ENCODE results near the gene DUS4L.
"Not testable (repeated sequence)": the region's sequence is repeated elsewhere in the genome, so short reads cannot be mapped to it uniquely, and the experiment has no call there.

DUS4L gene

DNA sequence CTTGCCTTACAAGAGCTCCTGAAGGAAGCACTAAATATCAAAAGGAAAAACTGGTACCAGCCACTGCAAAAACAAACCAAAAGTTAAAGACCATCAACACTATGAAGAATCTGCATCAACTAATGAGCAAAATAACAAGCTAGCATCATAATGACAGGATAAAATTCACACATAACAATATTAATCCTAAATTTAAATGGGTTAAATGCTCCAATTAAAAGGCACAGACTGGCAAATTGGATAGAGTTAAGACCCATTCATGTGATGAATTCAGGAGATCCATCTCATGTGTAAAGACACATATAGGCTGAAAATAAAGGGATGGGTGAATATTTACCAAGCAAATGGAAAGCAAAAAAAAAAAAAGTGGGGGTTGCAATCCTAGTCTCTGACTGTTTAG, 29.6 kb upstream of the DUS4L start:
- DNase-seq, result no peak
- H3K27ac Mint-ChIP-seq, result no peak overlapping the region
- no peak overlapping the region for H3K4me3 Mint-ChIP-seq
- H3K36me3 Mint-ChIP-seq (ENCODE audit: low read depth), result peaks cover 73% of the 10 kb centered on the region
- no peaks in the 10 kb centered on the region for H3K27me3 Mint-ChIP-seq (ENCODE audit: low read depth, poor library complexity)
- H3K9me3 Mint-ChIP-seq, result peaks cover 40% of the 10 kb centered on the region
- TF ChIP-seq, protein P1, sequence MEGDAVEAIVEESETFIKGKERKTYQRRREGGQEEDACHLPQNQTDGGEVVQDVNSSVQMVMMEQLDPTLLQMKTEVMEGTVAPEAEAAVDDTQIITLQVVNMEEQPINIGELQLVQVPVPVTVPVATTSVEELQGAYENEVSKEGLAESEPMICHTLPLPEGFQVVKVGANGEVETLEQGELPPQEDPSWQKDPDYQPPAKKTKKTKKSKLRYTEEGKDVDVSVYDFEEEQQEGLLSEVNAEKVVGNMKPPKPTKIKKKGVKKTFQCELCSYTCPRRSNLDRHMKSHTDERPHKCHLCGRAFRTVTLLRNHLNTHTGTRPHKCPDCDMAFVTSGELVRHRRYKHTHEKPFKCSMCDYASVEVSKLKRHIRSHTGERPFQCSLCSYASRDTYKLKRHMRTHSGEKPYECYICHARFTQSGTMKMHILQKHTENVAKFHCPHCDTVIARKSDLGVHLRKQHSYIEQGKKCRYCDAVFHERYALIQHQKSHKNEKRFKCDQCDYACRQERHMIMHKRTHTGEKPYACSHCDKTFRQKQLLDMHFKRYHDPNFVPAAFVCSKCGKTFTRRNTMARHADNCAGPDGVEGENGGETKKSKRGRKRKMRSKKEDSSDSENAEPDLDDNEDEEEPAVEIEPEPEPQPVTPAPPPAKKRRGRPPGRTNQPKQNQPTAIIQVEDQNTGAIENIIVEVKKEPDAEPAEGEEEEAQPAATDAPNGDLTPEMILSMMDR (IDR thresholded peaks at IDR 0.05), result no peak
- H3K4me1 Mint-ChIP-seq, result peaks cover 1% of the 10 kb centered on the region

DNA sequence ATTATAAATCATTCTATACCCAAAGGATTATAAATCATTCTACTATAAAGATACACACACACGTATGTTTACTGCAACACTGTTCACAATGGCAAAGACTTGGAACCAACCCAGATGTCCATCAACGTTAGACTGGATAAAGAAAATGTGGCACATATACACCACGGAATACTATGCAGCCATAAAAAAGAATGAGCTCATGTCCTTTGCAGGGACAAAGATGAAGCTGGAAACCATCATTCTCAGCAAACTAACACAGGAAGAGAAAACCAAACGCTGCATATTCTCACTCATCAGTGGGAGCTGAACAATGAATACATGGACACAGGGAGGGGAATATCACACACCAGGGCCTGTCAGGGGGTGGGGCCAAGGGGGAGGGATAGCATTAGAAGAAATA, 26.5 kb upstream of the DUS4L start:
- H3K4me3 Mint-ChIP-seq; H3K27ac Mint-ChIP-seq; DNase-seq; H3K27me3 Mint-ChIP-seq (ENCODE audit: low read depth, poor library complexity): not testable (repeated sequence)
- Mint-ChIP-seq H3K4me1 (peaks cover 12% of the 10 kb centered on the region), H3K36me3 (ENCODE audit: low read depth) (peaks cover 72% of the 10 kb centered on the region), H3K9me3 (peaks cover 40% of the 10 kb centered on the region)

GRCh38 chr7:107538001-107538400, 25.8 kb upstream of the DUS4L start:
- H3K4me3 Mint-ChIP-seq, result no peak overlapping the region
- peaks cover 75% of the 10 kb centered on the region for H3K36me3 Mint-ChIP-seq (ENCODE audit: low read depth)
- H3K4me1 Mint-ChIP-seq, result peaks cover 12% of the 10 kb centered on the region
- no peak for DNase-seq
- peaks cover 42% of the 10 kb centered on the region for H3K9me3 Mint-ChIP-seq
- TF ChIP-seq, protein P1 (IDR thresholded peaks at IDR 0.05), result no peak
- H3K27ac Mint-ChIP-seq, result no peak overlapping the region
- no peaks in the 10 kb centered on the region for H3K27me3 Mint-ChIP-seq (ENCODE audit: low read depth, poor library complexity)

DNA sequence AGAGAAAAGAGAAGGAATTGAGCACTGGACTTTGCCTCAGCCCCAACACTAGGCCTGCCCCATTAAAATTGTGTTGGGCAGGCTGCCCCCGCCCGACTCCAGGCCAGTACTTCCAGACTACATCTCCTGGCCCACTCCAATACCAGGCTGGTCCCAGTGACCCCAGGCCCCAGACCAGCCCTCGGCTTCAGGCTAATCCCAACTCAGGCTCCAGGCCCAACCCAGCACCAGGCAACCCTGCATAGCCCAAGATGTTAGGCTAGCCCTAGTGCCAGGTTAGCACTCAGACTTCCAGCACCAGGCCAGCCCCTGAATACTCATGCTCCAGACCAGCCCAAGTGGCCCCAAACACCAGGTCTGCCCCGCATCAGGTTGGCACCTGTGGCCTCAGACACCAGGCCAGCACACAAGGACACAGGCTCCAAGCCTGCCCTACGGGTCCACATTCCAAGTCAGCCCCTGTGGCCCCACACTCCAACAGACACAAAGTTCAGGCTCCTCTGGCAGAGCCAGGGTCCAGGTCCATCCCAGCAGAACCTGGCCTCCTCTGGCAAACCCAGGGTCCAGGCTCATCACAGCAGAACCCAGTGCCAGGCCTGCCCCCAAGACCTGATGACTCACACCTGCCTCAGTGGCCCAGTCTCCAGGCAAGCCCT, 20.3 kb upstream of the DUS4L start:
- Mint-ChIP-seq H3K27me3 (ENCODE audit: low read depth, poor library complexity) (no peaks in the 10 kb centered on the region), H3K4me3 (no peak overlapping the region), H3K36me3 (ENCODE audit: low read depth) (peaks cover 71% of the 10 kb centered on the region), H3K9me3 (peaks cover 37% of the 10 kb centered on the region), H3K27ac (no peak overlapping the region), H3K4me1 (peaks cover 12% of the 10 kb centered on the region)
- DNase-seq, result no peak
- TF ChIP-seq, protein P1 (IDR thresholded peaks at IDR 0.05), result no peak

GRCh38 chr7:107544848-107545591, 18.8 kb upstream of the DUS4L start:
- DNase-seq, result no peak
- no peaks in the 10 kb centered on the region for H3K27me3 Mint-ChIP-seq (ENCODE audit: low read depth, poor library complexity)
- peaks cover 36% of the 10 kb centered on the region for H3K9me3 Mint-ChIP-seq
- TF ChIP-seq, protein P1 (IDR thresholded peaks at IDR 0.05), result no peak
- H3K4me1 Mint-ChIP-seq, result peaks cover 2% of the 10 kb centered on the region
- peaks cover 79% of the 10 kb centered on the region for H3K36me3 Mint-ChIP-seq (ENCODE audit: low read depth)
- no peak overlapping the region for H3K27ac Mint-ChIP-seq
- no peak overlapping the region for H3K4me3 Mint-ChIP-seq

- no peak for DNase-seq
- Mint-ChIP-seq H3K27me3 (ENCODE audit: low read depth, poor library complexity) (no peaks in the 10 kb centered on the region), H3K9me3 (peaks cover 5% of the 10 kb centered on the region), H3K4me1 (no peaks in the 10 kb centered on the region), H3K4me3 (no peak overlapping the region), H3K36me3 (ENCODE audit: low read depth) (peaks cover 77% of the 10 kb centered on the region), H3K27ac (no peak overlapping the region)
- TF ChIP-seq, protein P1 (IDR thresholded peaks at IDR 0.05), result no peak
Observed at GRCh38 chr7:107551936-107552335, 11.8 kb upstream of the DUS4L start.
